Suprapubic skin (tissue), 4 donors: ENCODE results near the gene PLAC8.

ENCODE experiments used
- EP300 ChIP-seq: sonication (generic); formaldehyde crosslinking; IDR thresholded peaks from one replicate; pipeline ENCODE4 v1.6.1; 2017; ENCODE audit warnings: antibody characterized with exemption
- POLR2AphosphoS5 ChIP-seq, 3 donors: sonication (generic); formaldehyde crosslinking; IDR thresholded peaks; one replicate each; pipeline ENCODE4 v1.6.1; 2017; ENCODE audit warnings: antibody characterized with exemption in 3 of 3
- TF ChIP-seq, protein P1 (sequence below), 2 donors: fragments of 200-600 bp in 1 of 2; fragments of 450-650 bp in 1 of 2; sonication (generic) in 1 of 2; IDR thresholded peaks; one replicate each; pipeline ENCODE4 v1.5.1; 2016 to 2019; ENCODE audit warnings: antibody characterized with exemption in 2 of 2, mild to moderate bottlenecking in 1 of 2, moderate library complexity in 1 of 2

- TF ChIP-seq, protein P1, sequence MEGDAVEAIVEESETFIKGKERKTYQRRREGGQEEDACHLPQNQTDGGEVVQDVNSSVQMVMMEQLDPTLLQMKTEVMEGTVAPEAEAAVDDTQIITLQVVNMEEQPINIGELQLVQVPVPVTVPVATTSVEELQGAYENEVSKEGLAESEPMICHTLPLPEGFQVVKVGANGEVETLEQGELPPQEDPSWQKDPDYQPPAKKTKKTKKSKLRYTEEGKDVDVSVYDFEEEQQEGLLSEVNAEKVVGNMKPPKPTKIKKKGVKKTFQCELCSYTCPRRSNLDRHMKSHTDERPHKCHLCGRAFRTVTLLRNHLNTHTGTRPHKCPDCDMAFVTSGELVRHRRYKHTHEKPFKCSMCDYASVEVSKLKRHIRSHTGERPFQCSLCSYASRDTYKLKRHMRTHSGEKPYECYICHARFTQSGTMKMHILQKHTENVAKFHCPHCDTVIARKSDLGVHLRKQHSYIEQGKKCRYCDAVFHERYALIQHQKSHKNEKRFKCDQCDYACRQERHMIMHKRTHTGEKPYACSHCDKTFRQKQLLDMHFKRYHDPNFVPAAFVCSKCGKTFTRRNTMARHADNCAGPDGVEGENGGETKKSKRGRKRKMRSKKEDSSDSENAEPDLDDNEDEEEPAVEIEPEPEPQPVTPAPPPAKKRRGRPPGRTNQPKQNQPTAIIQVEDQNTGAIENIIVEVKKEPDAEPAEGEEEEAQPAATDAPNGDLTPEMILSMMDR (IDR thresholded peaks at IDR 0.05) = no peak
- TF ChIP-seq POLR2AphosphoS5 (IDR thresholded peaks at IDR 0.05) = no peak
- TF ChIP-seq EP300 = no peak
Measured at GRCh38 chr4:83114576-83114975, at the start of gene PLAC8.
